Measurements from ENCODE around the gene DSG3.

The DSG3 gene

DNA sequence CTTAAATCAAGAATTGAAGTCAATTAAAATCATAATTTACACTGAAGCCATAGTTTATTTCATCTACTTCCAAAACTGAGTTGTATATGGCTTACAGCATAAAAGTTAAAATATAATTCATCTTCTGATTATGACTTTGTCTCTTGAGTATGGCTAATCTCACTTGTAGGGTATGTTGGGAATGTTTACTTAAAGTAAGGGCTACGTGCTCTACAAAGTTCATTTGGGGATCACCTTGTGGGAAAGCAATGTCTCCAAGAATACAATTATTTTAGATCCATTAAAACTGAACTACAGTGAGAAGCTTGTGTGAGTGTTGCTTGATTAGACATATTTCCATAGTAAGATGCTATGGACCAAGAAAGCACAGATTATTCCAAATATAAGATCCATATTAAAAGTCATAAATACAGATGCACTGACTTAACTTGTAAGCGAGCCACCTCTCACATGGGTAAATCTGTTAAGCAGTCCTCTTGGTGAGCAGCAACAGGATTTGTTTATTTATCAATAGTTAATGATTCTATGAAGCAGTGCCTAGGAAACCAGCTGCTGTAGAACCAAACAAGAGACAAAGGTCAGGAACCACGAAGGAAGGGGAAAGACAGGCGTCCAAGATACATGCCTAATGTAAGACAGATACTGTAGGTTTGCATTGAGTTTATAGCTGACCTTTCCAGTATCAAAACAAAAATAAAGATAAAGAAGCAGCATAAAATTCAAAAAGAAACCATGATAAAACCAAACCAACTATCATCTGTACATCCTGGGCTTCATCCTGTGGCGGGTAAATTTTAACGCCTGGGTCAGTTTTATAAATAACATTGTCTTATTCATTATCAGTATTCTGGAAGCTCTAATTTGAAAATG lies 46.1 kb upstream of the DSG3 start:
- Histone ChIP-seq H3K4me2 (ENCODE audit: low read depth, low read length, poor library complexity, severe bottlenecking) (no peak overlapping the region), H3K4me3 (ENCODE audit: low read length, poor library complexity, severe bottlenecking) (no peak overlapping the region), H3K9ac (ENCODE audit: low read depth, low read length, poor library complexity, severe bottlenecking) (no peak overlapping the region), H3K9me2 (replicated peaks; ENCODE audit: low read depth, low read length) (no peaks in the 10 kb centered on the region), H3K27me3 (ENCODE audit: insufficient read depth, low read length, poor library complexity, severe bottlenecking) (no peaks in the 10 kb centered on the region), H3K79me2 (ENCODE audit: insufficient read depth, low read length) (no peaks in the 10 kb centered on the region), H3K4me1 (ENCODE audit: insufficient read depth, low read length, poor library complexity, severe bottlenecking) (no peaks in the 10 kb centered on the region), H3K9me3 (ENCODE audit: insufficient read depth, low read depth, low read length) (no peaks in the 10 kb centered on the region), H2AFZ (ENCODE audit: low read length) (no peak overlapping the region), H4K20me1 (ENCODE audit: insufficient read depth, low read length, poor library complexity, severe bottlenecking) (no peaks in the 10 kb centered on the region), H3K36me3 (ENCODE audit: insufficient read depth, low read length) (no peaks in the 10 kb centered on the region), H3F3A (ENCODE audit: low read depth) (no peaks in the 10 kb centered on the region)
- TF ChIP-seq, protein P1, sequence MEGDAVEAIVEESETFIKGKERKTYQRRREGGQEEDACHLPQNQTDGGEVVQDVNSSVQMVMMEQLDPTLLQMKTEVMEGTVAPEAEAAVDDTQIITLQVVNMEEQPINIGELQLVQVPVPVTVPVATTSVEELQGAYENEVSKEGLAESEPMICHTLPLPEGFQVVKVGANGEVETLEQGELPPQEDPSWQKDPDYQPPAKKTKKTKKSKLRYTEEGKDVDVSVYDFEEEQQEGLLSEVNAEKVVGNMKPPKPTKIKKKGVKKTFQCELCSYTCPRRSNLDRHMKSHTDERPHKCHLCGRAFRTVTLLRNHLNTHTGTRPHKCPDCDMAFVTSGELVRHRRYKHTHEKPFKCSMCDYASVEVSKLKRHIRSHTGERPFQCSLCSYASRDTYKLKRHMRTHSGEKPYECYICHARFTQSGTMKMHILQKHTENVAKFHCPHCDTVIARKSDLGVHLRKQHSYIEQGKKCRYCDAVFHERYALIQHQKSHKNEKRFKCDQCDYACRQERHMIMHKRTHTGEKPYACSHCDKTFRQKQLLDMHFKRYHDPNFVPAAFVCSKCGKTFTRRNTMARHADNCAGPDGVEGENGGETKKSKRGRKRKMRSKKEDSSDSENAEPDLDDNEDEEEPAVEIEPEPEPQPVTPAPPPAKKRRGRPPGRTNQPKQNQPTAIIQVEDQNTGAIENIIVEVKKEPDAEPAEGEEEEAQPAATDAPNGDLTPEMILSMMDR (conservative IDR thresholded peaks at IDR 0.05; ENCODE audit: low read length): no peak
- no peak for TF ChIP-seq EZH2phosphoT487 (IDR thresholded peaks at IDR 0.05; ENCODE audit: borderline replicate concordance)

DNA sequence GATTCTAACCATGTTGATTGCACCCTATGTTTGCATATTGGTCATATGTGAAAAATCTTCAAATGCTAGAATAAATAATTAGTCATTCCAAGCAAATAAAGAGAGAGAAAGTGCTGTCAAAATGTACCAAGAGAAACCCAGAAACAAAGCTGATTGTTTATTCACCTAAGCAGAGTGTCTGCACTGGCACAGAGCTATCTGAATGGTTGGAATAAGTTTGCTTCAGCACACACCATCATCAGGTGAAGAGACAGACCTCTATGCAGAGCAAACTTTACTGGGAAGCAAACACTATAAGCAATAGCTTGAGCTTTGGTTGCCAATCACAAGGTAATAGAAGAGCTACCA lies 45.5 kb upstream of the DSG3 start:
- TF ChIP-seq EZH2phosphoT487 (IDR thresholded peaks at IDR 0.05; ENCODE audit: borderline replicate concordance): no peak
- TF ChIP-seq, protein P1 (conservative IDR thresholded peaks at IDR 0.05; ENCODE audit: low read length): no peak
- no peak overlapping the region for H3K4me3 ChIP-seq (ENCODE audit: low read length, poor library complexity, severe bottlenecking)
- no peak overlapping the region for H3K9ac ChIP-seq (ENCODE audit: low read depth, low read length, poor library complexity, severe bottlenecking)

DNA sequence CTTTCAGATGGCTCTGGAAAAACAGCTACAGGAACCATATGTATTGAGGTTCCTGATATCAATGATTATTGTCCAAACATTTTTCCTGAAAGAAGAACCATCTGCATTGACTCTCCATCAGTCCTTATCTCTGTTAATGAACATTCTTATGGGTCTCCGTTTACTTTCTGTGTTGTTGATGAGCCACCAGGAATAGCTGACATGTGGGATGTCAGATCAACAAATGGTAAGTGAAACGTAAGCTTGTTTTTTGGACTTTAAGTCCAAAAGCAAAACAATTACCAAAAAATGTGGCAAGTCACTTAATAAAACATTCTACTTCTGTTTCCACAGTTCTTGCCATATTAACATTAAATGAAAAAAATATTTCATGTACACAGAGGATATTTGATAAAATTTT lies 44.1 kb upstream of the DSG3 start:
- no peak for TF ChIP-seq EZH2phosphoT487 (IDR thresholded peaks at IDR 0.05; ENCODE audit: borderline replicate concordance)
- TF ChIP-seq, protein P1 (conservative IDR thresholded peaks at IDR 0.05; ENCODE audit: low read length): no peak
- H2AFZ ChIP-seq (ENCODE audit: low read length): no peak overlapping the region

More for the DNA sequence above, 45.5 kb upstream of the DSG3 start:
- H3K4me1 ChIP-seq (ENCODE audit: insufficient read depth, low read length, poor library complexity, severe bottlenecking): no peaks in the 10 kb centered on the region
- H3K79me2 ChIP-seq (ENCODE audit: insufficient read depth, low read length): no peaks in the 10 kb centered on the region
- no peaks in the 10 kb centered on the region for H3K27me3 ChIP-seq (ENCODE audit: insufficient read depth, low read length, poor library complexity, severe bottlenecking)
- H4K20me1 ChIP-seq (ENCODE audit: insufficient read depth, low read length, poor library complexity, severe bottlenecking): no peaks in the 10 kb centered on the region
- H2AFZ ChIP-seq (ENCODE audit: low read length): no peak overlapping the region
- H3F3A ChIP-seq (ENCODE audit: low read depth): no peaks in the 10 kb centered on the region
- H3K36me3 ChIP-seq (ENCODE audit: insufficient read depth, low read length): no peaks in the 10 kb centered on the region
- H3K9me3 ChIP-seq (ENCODE audit: insufficient read depth, low read depth, low read length): no peaks in the 10 kb centered on the region
- H3K4me2 ChIP-seq (ENCODE audit: low read depth, low read length, poor library complexity, severe bottlenecking): no peak overlapping the region
- H3K9me2 ChIP-seq (replicated peaks; ENCODE audit: low read depth, low read length): no peaks in the 10 kb centered on the region

More for the DNA sequence above, 44.1 kb upstream of the DSG3 start:
- Histone ChIP-seq H3K4me2 (ENCODE audit: low read depth, low read length, poor library complexity, severe bottlenecking) (no peak overlapping the region), H4K20me1 (ENCODE audit: insufficient read depth, low read length, poor library complexity, severe bottlenecking) (no peaks in the 10 kb centered on the region), H3K9ac (ENCODE audit: low read depth, low read length, poor library complexity, severe bottlenecking) (no peak overlapping the region), H3K4me3 (ENCODE audit: low read length, poor library complexity, severe bottlenecking) (no peak overlapping the region), H3K9me3 (ENCODE audit: insufficient read depth, low read depth, low read length) (no peaks in the 10 kb centered on the region), H3K79me2 (ENCODE audit: insufficient read depth, low read length) (no peaks in the 10 kb centered on the region), H3K36me3 (ENCODE audit: insufficient read depth, low read length) (no peaks in the 10 kb centered on the region), H3K9me2 (replicated peaks; ENCODE audit: low read depth, low read length) (no peaks in the 10 kb centered on the region), H3F3A (ENCODE audit: low read depth) (no peaks in the 10 kb centered on the region), H3K4me1 (ENCODE audit: insufficient read depth, low read length, poor library complexity, severe bottlenecking) (no peaks in the 10 kb centered on the region), H3K27me3 (ENCODE audit: insufficient read depth, low read length, poor library complexity, severe bottlenecking) (no peaks in the 10 kb centered on the region)

Measured in Loucy (cell line).